ENCODE data around the gene INAFM2.
A peak's percentile ranks its signal among the peaks of the same experiment; 100 is the strongest.

Gene INAFM2

GRCh38 chr15:40338041-40338657 is 14.7 kb downstream of the INAFM2 start:
- peak; percentile 73 for ATAC-seq (replicated peaks; ENCODE audit: extremely low read depth, poor library complexity, severe bottlenecking)
- Mint-ChIP-seq H3K27me3 (no peaks in the 10 kb centered on the region), H3K9me3 (no peaks in the 10 kb centered on the region), H3K4me3 (no peak overlapping the region), H3K27ac (ENCODE audit: low read depth) (no peak overlapping the region), H3K36me3 (ENCODE audit: insufficient read depth) (no peaks in the 10 kb centered on the region), H3K4me1 (peaks cover 8% of the 10 kb centered on the region)
- peak; percentile 51 to 53 for DNase-seq (ENCODE audit: low spot score in 2 of 2)

- H3K27me3 Mint-ChIP-seq = no peaks in the 10 kb centered on the region
- H3K27ac Mint-ChIP-seq (ENCODE audit: low read depth) = no peak overlapping the region
- H3K4me1 Mint-ChIP-seq = peaks cover 8% of the 10 kb centered on the region
- ATAC-seq (replicated peaks; ENCODE audit: extremely low read depth, poor library complexity, severe bottlenecking) = no peak
- no peak overlapping the region for H3K4me3 Mint-ChIP-seq
- H3K9me3 Mint-ChIP-seq = no peaks in the 10 kb centered on the region
- DNase-seq (ENCODE audit: low spot score in 2 of 2) = no peak
- H3K36me3 Mint-ChIP-seq (ENCODE audit: insufficient read depth) = no peaks in the 10 kb centered on the region
Measured at GRCh38 chr15:40338921-40339620, 15.6 kb downstream of the INAFM2 start.

- Mint-ChIP-seq H3K4me3 (no peak overlapping the region), H3K4me1 (peaks cover 8% of the 10 kb centered on the region), H3K27ac (ENCODE audit: low read depth) (no peak overlapping the region), H3K9me3 (no peaks in the 10 kb centered on the region), H3K27me3 (no peaks in the 10 kb centered on the region), H3K36me3 (ENCODE audit: insufficient read depth) (no peaks in the 10 kb centered on the region)
- DNase-seq (ENCODE audit: low spot score in 2 of 2) (no peak), ATAC-seq (replicated peaks; ENCODE audit: extremely low read depth, poor library complexity, severe bottlenecking) (no peak)
Measured at GRCh38 chr15:40339621-40339945, 16.1 kb downstream of the INAFM2 start.

DNA sequence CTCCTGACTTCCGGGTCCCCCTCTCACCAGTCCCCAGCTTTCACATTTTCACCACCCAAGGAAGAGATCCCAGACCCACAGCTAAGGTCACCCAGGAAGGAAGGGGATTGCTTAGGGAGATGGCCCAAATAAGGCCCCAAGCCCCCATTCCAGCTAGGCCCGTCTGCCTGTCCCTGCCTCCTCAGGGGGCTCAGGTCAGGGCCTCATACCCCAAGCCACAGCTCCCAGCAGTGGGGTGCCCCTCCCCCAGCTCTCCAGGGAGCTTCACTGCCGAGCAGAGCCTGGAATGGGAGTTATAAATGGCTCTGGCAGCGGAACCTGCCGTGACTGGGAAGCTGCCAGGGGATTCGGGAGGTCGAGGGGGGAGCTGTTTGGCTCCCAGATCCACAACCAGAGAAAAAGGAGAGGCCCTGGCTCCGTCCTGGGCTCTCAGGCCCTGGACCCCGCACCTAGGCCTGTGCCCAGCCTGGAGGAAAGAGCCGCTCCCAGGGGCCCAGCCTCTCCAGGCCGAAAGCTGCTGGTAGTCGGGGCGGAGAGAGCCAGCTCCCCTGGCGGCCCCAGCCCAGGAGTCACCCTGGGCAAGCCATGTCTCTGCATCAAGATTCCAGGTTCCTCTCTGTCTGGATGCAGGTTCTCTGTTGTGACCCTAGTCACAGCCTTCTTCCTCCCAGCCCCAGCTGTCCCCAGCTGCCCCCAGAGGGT is 16.7 kb downstream of the INAFM2 start:
- ATAC-seq (replicated peaks; ENCODE audit: extremely low read depth, poor library complexity, severe bottlenecking) (no peak), DNase-seq (ENCODE audit: low spot score in 2 of 2) (no peak)
- Mint-ChIP-seq H3K4me1 (peaks cover 8% of the 10 kb centered on the region), H3K27ac (ENCODE audit: low read depth) (no peak overlapping the region), H3K36me3 (ENCODE audit: insufficient read depth) (no peaks in the 10 kb centered on the region), H3K4me3 (no peak overlapping the region), H3K27me3 (no peaks in the 10 kb centered on the region), H3K9me3 (no peaks in the 10 kb centered on the region)

GRCh38 chr15:40340740-40341400 is 17.4 kb downstream of the INAFM2 start, which contains the start of gene CCDC9B:
TSS of gene CCDC9B (minus strand) at chr15:40340939. CDS start at chr15:40340819, 120 bp downstream.
- no peaks in the 10 kb centered on the region for H3K27me3 Mint-ChIP-seq
- H3K4me1 Mint-ChIP-seq = peaks cover 8% of the 10 kb centered on the region
- no peak for ATAC-seq (replicated peaks; ENCODE audit: extremely low read depth, poor library complexity, severe bottlenecking)
- H3K9me3 Mint-ChIP-seq = no peaks in the 10 kb centered on the region
- H3K4me3 Mint-ChIP-seq = no peak within 1 kb of the TSS
- DNase-seq (ENCODE audit: low spot score in 2 of 2) = no peak
- H3K27ac Mint-ChIP-seq (ENCODE audit: low read depth) = no peak within 1 kb of the TSS
- H3K36me3 Mint-ChIP-seq (ENCODE audit: insufficient read depth) = no peaks in the 10 kb centered on the region

GRCh38 chr15:40342416-40343320 is 19.2 kb downstream of the INAFM2 start:
- Mint-ChIP-seq H3K27ac (ENCODE audit: low read depth) (no peak overlapping the region), H3K4me3 (no peak overlapping the region), H3K9me3 (no peaks in the 10 kb centered on the region), H3K36me3 (ENCODE audit: insufficient read depth) (no peaks in the 10 kb centered on the region), H3K27me3 (no peaks in the 10 kb centered on the region), H3K4me1 (peaks cover 8% of the 10 kb centered on the region)
- no peak for ATAC-seq (replicated peaks; ENCODE audit: extremely low read depth, poor library complexity, severe bottlenecking)
- no peak for DNase-seq (ENCODE audit: low spot score in 2 of 2)

- DNase-seq (ENCODE audit: low spot score in 2 of 2) = no peak
- Mint-ChIP-seq H3K27me3 (no peaks in the 10 kb centered on the region), H3K27ac (ENCODE audit: low read depth) (no peak overlapping the region), H3K36me3 (ENCODE audit: insufficient read depth) (peaks cover 1% of the 10 kb centered on the region), H3K9me3 (no peaks in the 10 kb centered on the region), H3K4me3 (no peak overlapping the region), H3K4me1 (peaks cover 3% of the 10 kb centered on the region)
- ATAC-seq (replicated peaks; ENCODE audit: extremely low read depth, poor library complexity, severe bottlenecking) = no peak
Measured at GRCh38 chr15:40343512-40343911, 20.0 kb downstream of the INAFM2 start.

GRCh38 chr15:40344217-40344616 is 20.7 kb downstream of the INAFM2 start:
- Mint-ChIP-seq H3K27ac (ENCODE audit: low read depth) (no peak overlapping the region), H3K9me3 (no peaks in the 10 kb centered on the region), H3K4me1 (peaks cover 5% of the 10 kb centered on the region), H3K36me3 (ENCODE audit: insufficient read depth) (peaks cover 2% of the 10 kb centered on the region), H3K4me3 (no peak overlapping the region), H3K27me3 (no peaks in the 10 kb centered on the region)
- no peak for DNase-seq (ENCODE audit: low spot score in 2 of 2)
- ATAC-seq (replicated peaks; ENCODE audit: extremely low read depth, poor library complexity, severe bottlenecking) = no peak

DNA sequence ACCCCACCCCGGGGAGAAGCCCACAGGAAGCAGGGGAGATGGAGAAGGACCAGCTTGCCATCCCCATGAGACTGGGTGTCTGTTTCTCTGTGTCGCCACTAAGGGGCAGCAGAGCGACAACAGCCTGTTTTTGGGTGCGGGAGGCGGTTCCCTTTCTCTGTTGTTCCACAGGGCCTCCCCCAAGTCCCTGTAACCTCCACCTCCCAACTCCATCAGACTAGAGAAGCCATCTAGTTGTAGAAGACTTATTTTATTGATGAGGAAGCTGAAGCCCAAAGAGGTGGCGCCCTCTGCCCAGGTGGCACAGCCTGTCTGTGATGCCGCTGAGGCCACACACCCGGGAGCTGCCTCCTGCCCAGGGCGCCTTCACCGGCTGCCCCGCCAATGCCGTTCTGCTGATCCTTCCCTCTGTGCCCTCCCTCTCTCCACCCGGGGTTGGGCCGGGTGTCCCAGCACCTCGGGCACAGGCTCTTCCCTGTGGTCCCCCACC is 21.2 kb downstream of the INAFM2 start:
- Mint-ChIP-seq H3K36me3 (ENCODE audit: insufficient read depth) (peaks cover 2% of the 10 kb centered on the region), H3K4me1 (peaks cover 5% of the 10 kb centered on the region), H3K4me3 (no peak overlapping the region), H3K9me3 (no peaks in the 10 kb centered on the region), H3K27me3 (no peaks in the 10 kb centered on the region), H3K27ac (ENCODE audit: low read depth) (no peak overlapping the region)
- no peak for ATAC-seq (replicated peaks; ENCODE audit: extremely low read depth, poor library complexity, severe bottlenecking)
- peak; percentile 54 to 58 for DNase-seq (ENCODE audit: low spot score in 2 of 2)

DNA sequence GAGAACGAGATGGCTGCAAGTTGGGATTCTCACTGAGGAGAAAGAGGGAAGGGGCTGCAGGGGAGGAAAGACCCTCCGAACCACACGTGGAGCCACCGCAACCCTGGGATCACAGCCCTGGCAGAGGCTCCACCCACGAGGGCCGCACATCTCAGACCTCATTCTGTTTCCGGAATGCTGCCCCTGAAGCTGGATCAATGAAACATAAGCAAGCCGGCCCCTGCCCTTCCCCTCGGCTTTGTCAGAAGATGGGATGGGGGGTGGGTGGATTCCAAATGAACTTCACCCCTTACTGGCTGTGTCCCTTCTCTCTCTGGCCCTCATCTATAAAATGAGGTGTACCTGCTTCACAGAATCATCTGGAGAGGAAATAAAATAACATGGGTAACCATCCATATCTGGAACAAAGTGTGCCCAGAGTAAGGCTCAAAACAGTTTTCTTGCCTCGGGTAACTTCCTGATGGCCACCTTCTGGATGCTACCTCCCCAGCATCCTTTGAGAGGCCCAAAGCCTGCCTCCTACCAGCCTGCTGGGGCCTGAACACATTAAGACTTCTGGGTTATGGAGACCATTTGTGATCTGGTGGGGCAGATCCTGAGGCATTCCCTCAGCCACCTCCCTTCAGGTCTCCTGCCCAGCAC is 21.9 kb downstream of the INAFM2 start:
- no peaks in the 10 kb centered on the region for H3K27me3 Mint-ChIP-seq
- DNase-seq (ENCODE audit: low spot score in 2 of 2) (no peak), ATAC-seq (replicated peaks; ENCODE audit: extremely low read depth, poor library complexity, severe bottlenecking) (no peak)

DNA sequence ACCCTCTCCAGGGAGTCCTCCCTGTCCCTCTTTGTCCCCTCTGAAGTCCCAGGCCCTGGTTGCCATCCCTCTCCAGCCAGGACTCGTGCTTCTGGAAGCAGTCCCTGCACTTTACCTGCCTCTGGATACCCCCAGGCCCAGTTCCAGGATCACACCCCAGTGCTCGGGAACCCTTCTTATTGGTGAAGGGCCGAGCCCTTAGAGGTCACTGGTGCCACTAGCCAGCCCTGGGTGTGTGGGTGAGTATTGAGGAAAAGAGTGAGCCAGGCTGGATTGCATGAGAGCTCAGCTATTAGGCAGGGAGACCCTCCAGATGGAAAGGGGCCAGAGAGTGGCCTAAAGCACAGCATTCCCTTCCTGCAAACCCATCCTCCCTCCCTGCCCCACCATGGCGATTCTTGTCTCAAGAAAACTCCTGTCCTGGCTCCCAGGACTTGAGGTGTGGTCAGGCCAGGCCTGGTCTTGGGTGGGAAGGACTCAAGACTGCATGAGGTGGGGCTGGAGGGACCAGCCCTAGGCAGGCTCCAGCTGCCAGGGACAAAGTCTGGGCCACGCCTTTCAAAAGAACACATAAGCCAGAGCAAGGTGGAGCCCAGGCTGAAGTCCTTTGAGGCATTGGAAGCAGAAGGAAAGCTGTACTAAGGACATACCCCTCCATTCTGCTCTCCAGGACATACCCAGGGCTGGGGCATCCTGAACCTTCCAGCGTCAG is 22.5 kb downstream of the INAFM2 start:
- H3K36me3 Mint-ChIP-seq (ENCODE audit: insufficient read depth) = peaks cover 2% of the 10 kb centered on the region
- H3K27me3 Mint-ChIP-seq = no peaks in the 10 kb centered on the region
- no peak overlapping the region for H3K27ac Mint-ChIP-seq (ENCODE audit: low read depth)
- no peak overlapping the region for H3K4me3 Mint-ChIP-seq
- DNase-seq (ENCODE audit: low spot score in 2 of 2) (no peak), ATAC-seq (replicated peaks; ENCODE audit: extremely low read depth, poor library complexity, severe bottlenecking) (no peak)
- peaks cover 5% of the 10 kb centered on the region for H3K4me1 Mint-ChIP-seq
- no peaks in the 10 kb centered on the region for H3K9me3 Mint-ChIP-seq

More for the DNA sequence above, 21.9 kb downstream of the INAFM2 start:
- Mint-ChIP-seq H3K27ac (ENCODE audit: low read depth) (no peak overlapping the region), H3K36me3 (ENCODE audit: insufficient read depth) (peaks cover 2% of the 10 kb centered on the region), H3K4me1 (peaks cover 5% of the 10 kb centered on the region), H3K9me3 (no peaks in the 10 kb centered on the region), H3K4me3 (no peak overlapping the region)
